ENCODE measurements around the gene FGF9.
A peak's percentile ranks its signal among the peaks of the same experiment; 100 is the strongest.

Gene FGF9

DNA sequence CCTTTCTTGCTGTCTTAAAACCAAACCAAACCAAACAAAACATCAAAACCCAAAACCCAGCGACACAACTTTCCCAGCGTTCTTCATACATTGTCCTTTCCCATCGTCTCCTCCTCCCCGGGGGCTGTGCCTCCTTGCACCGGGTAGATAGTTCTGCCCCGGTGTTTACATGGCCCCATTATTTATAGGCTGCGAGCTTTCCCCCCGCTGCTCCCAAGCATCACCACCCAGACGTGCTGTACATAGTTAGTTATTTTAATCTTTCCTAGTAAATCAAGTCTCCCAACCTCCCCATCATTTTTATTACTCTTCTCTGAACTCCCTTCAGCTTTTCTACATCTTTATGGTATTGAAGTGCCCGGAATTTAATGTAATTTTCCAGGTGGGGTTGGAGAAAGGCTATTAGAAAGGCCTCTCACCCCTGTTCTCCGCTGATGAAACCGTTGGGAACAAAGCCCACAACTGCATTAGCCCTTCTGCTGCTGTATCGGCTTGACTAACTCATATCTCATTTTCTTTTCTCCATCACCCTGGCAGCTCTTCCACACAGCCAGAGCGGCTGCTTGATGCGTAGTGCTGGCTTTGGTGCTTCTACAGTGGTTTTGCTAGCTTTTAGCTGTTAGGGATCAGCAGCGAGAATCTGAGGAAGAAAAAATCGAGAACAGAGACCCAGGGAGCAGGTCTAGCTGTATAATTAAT, 53.1 kb downstream of the FGF9 start:
- H3K36me3 ChIP-seq (ENCODE audit: insufficient read depth, low read length), result no peaks in the 10 kb centered on the region
- no peaks in the 10 kb centered on the region for H3K27me3 ChIP-seq (ENCODE audit: control insufficient read depth in 1 of 2, insufficient read depth in 2 of 2, low read length in 2 of 2)
- H3K9me3 ChIP-seq (ENCODE audit: low read length), result no peaks in the 10 kb centered on the region
- H3K4me1 ChIP-seq (ENCODE audit: insufficient read depth, low read length), result peaks cover 8% of the 10 kb centered on the region
- no peak overlapping the region for H3K9ac ChIP-seq (ENCODE audit: low read length)
- H3K4me3 ChIP-seq (ENCODE audit: low read depth in 1 of 2, low read length in 2 of 2), result peak overlapping the region in 1 of 2 donors; percentile 37
- H3K27ac ChIP-seq (ENCODE audit: low read depth, low read length), result no peak overlapping the region

DNA sequence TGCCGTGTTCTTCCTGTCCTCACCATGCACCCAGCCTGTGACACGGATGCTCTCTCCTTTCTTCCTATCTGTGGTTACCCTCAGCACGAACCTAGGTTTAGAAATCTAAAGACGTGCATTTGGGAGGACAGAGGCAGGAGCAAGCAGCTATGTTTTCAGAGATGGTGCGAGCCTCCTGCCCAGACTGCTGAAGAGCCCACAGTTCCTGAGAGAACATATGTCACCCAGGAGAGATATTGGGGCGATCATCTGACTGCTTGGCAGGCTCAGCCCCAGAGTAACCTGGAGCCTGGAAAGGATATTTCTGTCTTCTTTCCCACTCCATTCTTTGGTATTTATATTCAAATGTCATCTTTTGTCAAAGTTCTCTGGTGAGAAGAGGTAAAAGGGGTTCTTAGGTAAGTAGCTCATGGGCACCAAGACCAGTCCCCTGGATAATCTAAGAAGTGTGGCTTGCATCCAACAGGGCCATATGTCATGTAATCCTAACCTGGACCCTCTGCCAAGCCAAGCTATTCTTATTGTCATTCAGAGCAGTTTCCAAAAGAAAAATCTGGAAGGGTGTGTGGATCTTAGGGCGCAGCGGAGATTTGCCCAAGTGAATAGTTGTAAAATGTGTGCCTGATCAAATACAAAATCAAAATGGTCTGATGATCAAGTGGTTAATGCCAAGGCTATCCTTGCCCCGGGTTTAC, 59.5 kb downstream of the FGF9 start:
- H3K9me3 ChIP-seq (ENCODE audit: low read length), result no peaks in the 10 kb centered on the region
- H3K4me1 ChIP-seq (ENCODE audit: insufficient read depth, low read length), result no peaks in the 10 kb centered on the region
- no peak overlapping the region for H3K27ac ChIP-seq (ENCODE audit: low read depth, low read length)
- no peaks in the 10 kb centered on the region for H3K36me3 ChIP-seq (ENCODE audit: insufficient read depth, low read length)
- H3K9ac ChIP-seq (ENCODE audit: low read length), result no peak overlapping the region
- no peaks in the 10 kb centered on the region for H3K27me3 ChIP-seq (ENCODE audit: control insufficient read depth in 1 of 2, insufficient read depth in 2 of 2, low read length in 2 of 2)
- H3K4me3 ChIP-seq (ENCODE audit: low read depth in 1 of 2, low read length in 2 of 2), result no peak overlapping the region

DNA sequence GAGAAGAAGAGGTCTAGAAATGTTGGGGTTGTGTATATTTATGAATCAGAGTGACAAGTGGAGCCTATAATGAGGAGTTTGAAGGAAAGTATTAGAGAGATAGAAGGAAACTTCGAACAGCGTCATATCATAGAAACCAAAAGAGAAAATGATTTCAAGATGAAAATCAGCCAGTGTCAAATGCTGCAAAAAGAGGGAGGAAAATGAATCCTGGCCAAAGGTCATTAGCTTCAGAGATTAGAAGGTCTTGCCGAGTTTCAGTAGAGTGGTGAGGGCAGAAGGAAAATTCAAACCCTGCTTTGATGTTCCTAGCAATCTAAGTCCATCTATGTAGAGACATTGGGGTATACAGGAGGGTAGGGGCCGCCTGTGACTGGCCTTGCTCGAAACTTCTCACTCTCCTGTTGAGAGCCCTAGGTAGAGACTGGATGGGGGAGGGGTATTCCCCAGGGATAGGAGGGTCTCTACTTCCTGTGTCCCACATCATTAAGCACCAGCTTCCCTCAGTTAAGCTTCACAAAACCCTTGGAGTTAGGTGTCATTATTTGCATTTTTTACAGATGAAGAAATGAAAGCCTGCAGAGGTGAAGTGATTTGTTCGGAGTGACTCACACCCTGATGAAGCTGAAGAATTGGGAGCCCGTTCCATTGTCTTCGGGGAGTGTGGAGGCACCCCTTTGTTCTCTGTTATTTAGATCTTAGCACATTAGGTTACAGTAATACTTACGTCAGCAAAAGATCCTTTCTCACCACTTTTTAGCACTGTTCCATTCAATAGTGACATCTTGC, 62.8 kb downstream of the FGF9 start:
- no peaks in the 10 kb centered on the region for H3K36me3 ChIP-seq (ENCODE audit: insufficient read depth, low read length)
- no peak overlapping the region for H3K4me3 ChIP-seq (ENCODE audit: low read depth in 1 of 2, low read length in 2 of 2)
- H3K9me3 ChIP-seq (ENCODE audit: low read length), result no peaks in the 10 kb centered on the region
- no peak overlapping the region for H3K27ac ChIP-seq (ENCODE audit: low read depth, low read length)
- H3K27me3 ChIP-seq (ENCODE audit: control insufficient read depth in 1 of 2, insufficient read depth in 2 of 2, low read length in 2 of 2), result no peaks in the 10 kb centered on the region
- no peak overlapping the region for H3K9ac ChIP-seq (ENCODE audit: low read length)
- H3K4me1 ChIP-seq (ENCODE audit: insufficient read depth, low read length), result peaks cover 11% of the 10 kb centered on the region

DNA sequence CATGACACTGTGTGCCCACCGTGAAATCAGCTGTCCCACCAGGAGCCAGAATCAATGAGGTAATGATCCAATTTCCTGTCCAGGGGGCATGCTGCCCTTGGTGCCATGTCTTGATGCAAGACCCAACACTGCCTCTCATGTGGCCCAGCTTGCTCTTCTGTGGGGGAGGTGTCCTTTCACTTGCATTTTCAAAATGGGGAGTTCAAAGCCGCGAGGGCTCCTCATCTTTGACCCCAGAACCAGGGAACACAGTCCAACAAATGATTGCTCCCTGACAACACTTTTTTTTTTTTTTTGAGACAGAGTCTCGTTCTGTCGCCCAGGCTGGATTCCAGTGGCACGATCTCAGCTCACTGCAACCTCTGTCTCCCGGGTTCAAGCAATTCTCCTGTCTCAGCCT, 64.1 kb downstream of the FGF9 start:
- Histone ChIP-seq H3K9ac (ENCODE audit: low read length) (no peak overlapping the region), H3K27me3 (ENCODE audit: control insufficient read depth in 1 of 2, insufficient read depth in 2 of 2, low read length in 2 of 2) (no peaks in the 10 kb centered on the region), H3K4me3 (ENCODE audit: low read depth in 1 of 2, low read length in 2 of 2) (no peak overlapping the region), H3K27ac (ENCODE audit: low read depth, low read length) (no peak overlapping the region), H3K4me1 (ENCODE audit: insufficient read depth, low read length) (peaks cover 11% of the 10 kb centered on the region), H3K9me3 (ENCODE audit: low read length) (no peaks in the 10 kb centered on the region), H3K36me3 (ENCODE audit: insufficient read depth, low read length) (no peaks in the 10 kb centered on the region)

DNA sequence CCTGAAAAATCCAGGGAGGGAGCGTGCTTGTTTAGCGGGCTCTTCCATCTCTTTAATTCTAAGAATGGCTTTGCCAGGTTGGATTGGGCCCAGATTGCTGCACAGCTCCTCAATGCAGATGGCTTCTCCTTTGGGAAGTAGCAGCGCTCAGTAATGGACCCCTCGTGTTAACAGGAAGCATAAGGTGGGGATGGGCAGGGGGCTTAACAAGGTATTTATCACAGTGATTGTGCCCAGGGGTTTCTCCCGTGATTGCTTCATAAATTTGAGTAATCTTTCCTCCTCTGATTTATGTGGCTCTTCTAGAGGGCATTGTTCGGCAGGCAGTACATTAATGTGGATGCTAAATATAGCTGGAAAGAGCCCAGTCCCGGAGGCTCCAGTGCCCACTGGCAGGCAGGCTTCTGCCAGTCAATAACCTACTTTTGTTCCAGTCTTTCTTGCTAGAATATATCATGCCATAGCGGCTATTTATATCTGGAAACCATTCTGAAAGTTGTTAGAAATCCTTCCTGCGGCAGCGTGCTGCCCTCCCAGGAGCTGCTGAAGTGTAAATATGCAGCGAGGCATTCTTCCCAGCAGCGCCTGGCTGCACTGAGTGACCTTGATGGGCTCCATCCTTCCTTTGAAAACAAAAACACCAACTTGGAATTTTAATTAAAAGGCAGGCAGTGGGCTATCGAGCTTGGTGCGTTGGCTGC, 65.0 kb downstream of the FGF9 start:
- peaks cover 11% of the 10 kb centered on the region for H3K4me1 ChIP-seq (ENCODE audit: insufficient read depth, low read length)
- no peak overlapping the region for H3K27ac ChIP-seq (ENCODE audit: low read depth, low read length)
- H3K27me3 ChIP-seq (ENCODE audit: control insufficient read depth in 1 of 2, insufficient read depth in 2 of 2, low read length in 2 of 2), result no peaks in the 10 kb centered on the region
- H3K36me3 ChIP-seq (ENCODE audit: insufficient read depth, low read length), result no peaks in the 10 kb centered on the region
- no peaks in the 10 kb centered on the region for H3K9me3 ChIP-seq (ENCODE audit: low read length)
- no peak overlapping the region for H3K9ac ChIP-seq (ENCODE audit: low read length)
- peak overlapping the region in 1 of 2 donors; percentile 36 for H3K4me3 ChIP-seq (ENCODE audit: low read depth in 1 of 2, low read length in 2 of 2)

DNA sequence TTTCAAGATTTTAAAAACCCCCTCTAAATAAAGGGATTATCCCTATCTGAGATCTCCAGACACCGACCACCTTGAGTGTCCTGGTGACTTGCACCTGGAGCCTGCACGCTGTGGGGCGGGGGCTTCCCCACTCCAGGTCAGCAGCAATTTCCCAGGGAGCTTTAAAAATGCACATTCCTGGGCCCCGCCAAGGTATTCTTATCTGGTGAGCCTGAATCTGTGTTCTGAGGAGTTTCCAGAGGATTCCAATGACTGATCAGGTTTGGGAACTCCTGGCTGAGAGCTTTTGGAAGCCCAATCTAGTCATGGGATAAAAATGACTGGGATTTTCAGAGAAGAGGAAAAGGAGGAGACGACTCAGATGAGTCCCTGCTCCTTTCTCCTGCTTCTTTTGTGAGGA, 66.1 kb downstream of the FGF9 start:
- H3K9me3 ChIP-seq (ENCODE audit: low read length), result no peaks in the 10 kb centered on the region
- H3K27ac ChIP-seq (ENCODE audit: low read depth, low read length), result no peak overlapping the region
- H3K9ac ChIP-seq (ENCODE audit: low read length), result no peak overlapping the region
- no peak overlapping the region for H3K4me3 ChIP-seq (ENCODE audit: low read depth in 1 of 2, low read length in 2 of 2)
- no peaks in the 10 kb centered on the region for H3K27me3 ChIP-seq (ENCODE audit: control insufficient read depth in 1 of 2, insufficient read depth in 2 of 2, low read length in 2 of 2)
- H3K4me1 ChIP-seq (ENCODE audit: insufficient read depth, low read length), result peaks cover 11% of the 10 kb centered on the region
- no peaks in the 10 kb centered on the region for H3K36me3 ChIP-seq (ENCODE audit: insufficient read depth, low read length)

DNA sequence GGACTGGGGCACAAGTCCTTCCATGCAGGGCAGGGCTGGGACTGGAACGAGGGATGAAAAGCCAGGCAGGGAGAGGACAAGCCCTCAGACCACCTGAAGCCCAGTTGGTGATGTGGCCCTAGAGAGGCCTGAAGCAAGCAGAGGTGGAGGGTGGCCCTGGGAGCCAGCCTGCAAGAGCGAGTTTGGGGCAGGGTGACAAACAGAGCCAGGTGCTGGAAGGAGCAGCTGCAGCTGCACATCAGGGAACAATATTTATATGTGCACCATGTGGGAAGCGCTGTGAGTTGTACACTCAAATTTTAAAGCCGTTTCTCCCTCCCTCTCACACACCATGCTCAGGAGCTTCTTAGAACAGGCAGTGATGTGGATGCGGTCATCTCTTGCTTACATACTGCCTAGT, 67.8 kb downstream of the FGF9 start:
- Histone ChIP-seq H3K36me3 (ENCODE audit: insufficient read depth, low read length) (no peaks in the 10 kb centered on the region), H3K4me1 (ENCODE audit: insufficient read depth, low read length) (peaks cover 11% of the 10 kb centered on the region), H3K9ac (ENCODE audit: low read length) (no peak overlapping the region), H3K9me3 (ENCODE audit: low read length) (no peaks in the 10 kb centered on the region), H3K4me3 (ENCODE audit: low read depth in 1 of 2, low read length in 2 of 2) (no peak overlapping the region), H3K27me3 (ENCODE audit: control insufficient read depth in 1 of 2, insufficient read depth in 2 of 2, low read length in 2 of 2) (no peaks in the 10 kb centered on the region), H3K27ac (ENCODE audit: low read depth, low read length) (no peak overlapping the region)

GRCh38 chr13:21739771-21740170, 68.9 kb downstream of the FGF9 start:
- Histone ChIP-seq H3K36me3 (ENCODE audit: insufficient read depth, low read length) (no peaks in the 10 kb centered on the region), H3K9ac (ENCODE audit: low read length) (no peak overlapping the region), H3K4me1 (ENCODE audit: insufficient read depth, low read length) (peaks cover 11% of the 10 kb centered on the region), H3K9me3 (ENCODE audit: low read length) (no peaks in the 10 kb centered on the region), H3K27me3 (ENCODE audit: control insufficient read depth in 1 of 2, insufficient read depth in 2 of 2, low read length in 2 of 2) (no peaks in the 10 kb centered on the region), H3K27ac (ENCODE audit: low read depth, low read length) (no peak overlapping the region), H3K4me3 (ENCODE audit: low read depth in 1 of 2, low read length in 2 of 2) (no peak overlapping the region)

DNA sequence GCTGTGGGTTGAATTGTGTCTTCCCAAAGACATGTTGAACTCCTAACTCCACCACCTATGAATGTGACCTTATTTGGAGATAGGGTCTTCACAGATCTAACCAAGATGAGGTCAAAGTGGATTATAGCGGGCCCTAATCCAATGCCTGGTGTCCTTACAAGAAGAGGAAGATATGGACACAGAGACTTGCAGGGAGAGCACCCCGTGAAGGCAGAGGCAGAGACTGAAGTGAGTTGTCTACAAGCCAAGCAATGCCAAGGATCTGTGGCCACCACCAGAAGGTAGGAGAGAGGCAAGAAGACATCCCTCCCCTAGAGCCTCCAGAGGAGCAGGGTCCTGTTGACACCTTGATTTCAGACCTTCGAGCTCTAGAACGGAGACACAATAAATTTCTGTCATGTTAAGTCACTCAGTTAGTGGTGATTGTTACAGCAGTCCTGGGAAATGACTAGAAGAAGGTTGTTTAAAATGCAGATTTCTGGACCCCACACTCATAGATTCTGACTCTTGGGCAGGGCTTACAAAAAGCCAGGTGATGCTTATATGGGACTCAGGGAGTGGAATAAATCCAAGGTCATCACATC, 70.6 kb downstream of the FGF9 start:
- no peaks in the 10 kb centered on the region for H3K36me3 ChIP-seq (ENCODE audit: insufficient read depth, low read length)
- H3K9me3 ChIP-seq (ENCODE audit: low read length), result no peaks in the 10 kb centered on the region
- H3K4me3 ChIP-seq (ENCODE audit: low read depth in 1 of 2, low read length in 2 of 2), result no peak overlapping the region
- H3K27ac ChIP-seq (ENCODE audit: low read depth, low read length), result no peak overlapping the region
- no peak overlapping the region for H3K9ac ChIP-seq (ENCODE audit: low read length)
- H3K4me1 ChIP-seq (ENCODE audit: insufficient read depth, low read length), result peaks cover 6% of the 10 kb centered on the region
- no peaks in the 10 kb centered on the region for H3K27me3 ChIP-seq (ENCODE audit: control insufficient read depth in 1 of 2, insufficient read depth in 2 of 2, low read length in 2 of 2)

GRCh38 chr13:21742096-21742495, 71.2 kb downstream of the FGF9 start:
- Histone ChIP-seq H3K27me3 (ENCODE audit: control insufficient read depth in 1 of 2, insufficient read depth in 2 of 2, low read length in 2 of 2) (no peaks in the 10 kb centered on the region), H3K36me3 (ENCODE audit: insufficient read depth, low read length) (no peaks in the 10 kb centered on the region), H3K9me3 (ENCODE audit: low read length) (no peaks in the 10 kb centered on the region), H3K27ac (ENCODE audit: low read depth, low read length) (no peak overlapping the region), H3K9ac (ENCODE audit: low read length) (no peak overlapping the region), H3K4me3 (ENCODE audit: low read depth in 1 of 2, low read length in 2 of 2) (no peak overlapping the region), H3K4me1 (ENCODE audit: insufficient read depth, low read length) (peaks cover under 1% of the 10 kb centered on the region)

- Histone ChIP-seq H3K27ac (ENCODE audit: low read depth, low read length) (no peak overlapping the region), H3K4me1 (ENCODE audit: insufficient read depth, low read length) (no peaks in the 10 kb centered on the region), H3K4me3 (ENCODE audit: low read depth in 1 of 2, low read length in 2 of 2) (no peak overlapping the region), H3K9ac (ENCODE audit: low read length) (no peak overlapping the region), H3K9me3 (ENCODE audit: low read length) (no peaks in the 10 kb centered on the region), H3K36me3 (ENCODE audit: insufficient read depth, low read length) (no peaks in the 10 kb centered on the region), H3K27me3 (ENCODE audit: control insufficient read depth in 1 of 2, insufficient read depth in 2 of 2, low read length in 2 of 2) (no peaks in the 10 kb centered on the region)
Observed at GRCh38 chr13:21744149-21744548, 73.3 kb downstream of the FGF9 start.

Measured in muscle layer of colon (tissue), 2 donors.